Right hindlimb (tissue), 1 donor: ENCODE measurements around the gene CYB561D1.

ENCODE experiments used
- DNase-seq: peaks from one replicate; pipeline ENCODE4 v3.0.0-alpha.2; 2018

Gene CYB561D1

GRCh38 chr1:109482242-109482641, 11.7 kb upstream of the CYB561D1 start:
- no peak for DNase-seq

DNA sequence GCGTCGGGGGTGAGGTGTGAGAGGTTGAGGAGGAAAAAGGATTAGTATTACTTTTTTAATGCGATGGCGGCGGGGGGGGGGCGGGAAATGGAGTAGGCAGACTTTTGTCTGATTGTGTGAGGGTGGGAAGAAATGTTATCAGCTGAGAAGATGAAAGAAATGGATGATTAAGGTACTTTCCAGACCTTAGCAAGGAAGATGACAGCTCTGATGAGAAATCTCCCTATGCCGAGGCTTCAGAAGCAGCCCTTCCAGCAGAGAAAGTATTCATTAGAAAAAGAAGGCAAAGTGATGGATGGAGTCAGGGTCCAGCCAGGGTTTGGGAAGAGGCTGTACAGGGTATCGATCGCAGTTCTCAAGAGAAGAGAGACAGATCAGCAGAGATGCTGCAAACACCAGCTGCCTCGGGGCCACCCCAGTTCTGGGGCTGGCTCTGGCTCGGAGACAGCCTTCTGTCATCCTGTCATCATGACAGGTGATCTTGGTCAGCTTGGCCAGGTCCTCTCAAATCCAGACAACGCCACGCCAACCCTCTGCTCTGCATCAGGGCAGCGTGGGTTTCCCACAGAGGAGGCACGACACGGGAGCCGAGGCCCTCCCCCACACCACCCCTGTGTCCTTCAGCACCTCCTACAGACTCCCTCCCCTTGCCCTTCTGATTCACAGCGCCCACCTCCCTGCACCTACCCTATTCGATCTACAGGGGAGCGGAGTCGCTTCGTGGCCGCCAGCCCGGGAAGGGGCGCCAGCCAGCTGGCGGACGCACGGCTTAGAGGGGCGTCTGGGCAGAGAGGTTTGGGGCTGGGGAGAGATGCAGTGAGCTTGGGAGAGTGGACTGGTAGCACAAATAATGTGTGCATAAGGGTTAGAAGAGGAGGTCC, 10.9 kb upstream of the CYB561D1 start:
- no peak for DNase-seq

DNA sequence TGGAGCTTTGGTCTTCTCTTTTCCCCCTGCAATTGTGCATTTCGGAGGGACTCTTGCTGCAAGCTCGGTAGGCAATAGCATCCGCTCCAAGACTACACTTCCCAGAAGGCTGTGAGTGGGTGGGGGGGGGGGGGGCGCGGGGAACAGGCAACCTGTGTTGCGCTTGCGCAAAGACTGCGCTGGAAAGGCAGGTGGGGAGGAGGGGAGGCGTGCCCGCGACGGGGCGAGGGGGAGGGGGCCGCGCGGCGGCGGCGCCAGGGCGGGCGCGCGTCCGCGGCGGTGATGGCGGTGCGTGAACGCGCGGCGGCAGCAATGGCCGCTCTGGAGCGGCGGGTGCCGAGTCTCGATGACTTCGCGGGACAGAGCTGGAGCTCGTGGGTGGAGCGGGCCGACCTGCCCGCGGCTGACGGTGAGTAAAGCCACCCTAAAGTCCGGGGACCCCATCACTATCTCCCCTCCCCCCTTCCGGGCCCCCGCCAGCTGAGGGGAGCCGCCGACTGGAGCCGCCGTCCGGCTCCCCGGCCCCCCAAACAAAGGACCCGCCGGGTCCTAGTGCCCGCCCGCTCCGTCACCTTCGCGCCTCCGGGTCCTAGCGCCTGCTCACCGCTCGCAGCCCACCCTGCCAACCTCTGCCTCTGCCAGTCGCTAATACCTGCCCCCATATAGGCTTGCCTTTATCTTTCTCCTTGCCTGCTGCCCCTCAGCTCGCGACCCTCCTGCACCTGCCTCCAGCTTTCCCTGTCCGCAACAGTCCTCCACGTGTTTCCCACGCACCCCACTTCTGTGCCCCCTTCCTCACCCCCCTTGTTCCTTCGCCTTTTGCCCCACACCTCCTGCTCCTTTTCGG, 10.0 kb upstream of the CYB561D1 start, which contains the start of gene ATXN7L2:
ATXN7L2 (plus strand) TSS at position 234 of the 847 bp plus-strand sequence; CDS start at position 283, 49 bp downstream.
- DNase-seq = peak; percentile 98

DNA sequence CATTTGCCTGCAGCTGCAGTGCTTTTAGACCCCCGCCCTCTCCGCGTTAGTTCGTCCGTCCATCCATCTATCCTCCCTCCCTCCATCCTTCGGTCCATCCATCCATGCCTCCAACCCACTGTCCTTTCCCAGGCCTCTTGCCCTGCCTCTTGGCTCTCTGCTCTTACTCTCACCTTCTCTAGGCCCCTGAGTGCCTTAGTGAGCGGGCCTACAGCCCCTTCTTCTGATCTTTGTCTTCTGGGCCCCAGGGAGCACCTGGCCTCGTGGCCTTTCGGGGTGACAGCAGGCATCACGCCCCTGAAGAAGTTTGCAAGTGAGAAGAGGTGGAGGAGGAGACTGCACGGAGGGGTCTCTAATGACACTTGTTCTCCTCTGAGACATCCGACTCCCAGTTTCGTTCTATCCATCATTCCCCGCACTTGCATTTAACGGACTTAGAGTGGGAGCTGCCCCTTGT, 9.3 kb upstream of the CYB561D1 start:
- DNase-seq = no peak

DNA sequence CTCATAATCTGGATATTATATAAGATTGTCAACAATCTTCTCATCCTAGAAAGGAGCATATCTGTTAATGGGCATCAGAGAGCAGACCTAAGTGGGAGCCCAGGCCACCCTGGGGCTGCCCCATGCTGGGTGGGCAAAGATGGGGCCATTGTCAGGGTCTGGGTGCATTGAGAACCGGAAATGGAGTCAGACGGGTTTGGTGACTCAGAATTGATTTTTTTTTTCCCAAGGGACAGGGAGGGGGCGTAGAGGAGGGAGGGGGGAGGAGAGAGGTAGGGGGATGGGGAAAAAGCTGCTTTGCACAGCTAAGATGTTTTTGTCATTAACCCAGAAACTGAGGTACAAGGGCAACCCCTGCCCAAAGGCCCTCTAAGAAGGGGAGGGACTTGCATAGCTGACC, 8.9 kb upstream of the CYB561D1 start:
- no peak for DNase-seq

DNA sequence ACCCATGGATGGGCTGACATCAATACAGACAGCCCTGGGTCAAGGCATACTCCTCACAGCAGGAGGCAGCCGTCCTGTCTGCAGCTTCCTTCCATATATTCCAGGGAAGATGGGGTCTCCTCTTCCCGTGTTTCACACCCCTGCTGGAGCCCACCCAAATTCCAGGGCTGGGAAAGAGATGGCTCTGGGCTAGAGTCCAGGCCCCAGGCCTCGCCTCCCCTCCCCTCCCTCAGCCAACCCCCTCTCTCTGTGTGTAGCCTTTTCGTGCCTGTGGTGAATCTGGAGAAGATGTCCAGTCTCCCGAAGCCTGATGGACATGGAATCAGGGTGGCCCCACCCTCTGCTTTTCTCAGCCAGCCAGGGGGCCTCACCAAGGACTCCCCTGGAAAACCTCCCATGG, 6.6 kb upstream of the CYB561D1 start:
- no peak for DNase-seq

DNA sequence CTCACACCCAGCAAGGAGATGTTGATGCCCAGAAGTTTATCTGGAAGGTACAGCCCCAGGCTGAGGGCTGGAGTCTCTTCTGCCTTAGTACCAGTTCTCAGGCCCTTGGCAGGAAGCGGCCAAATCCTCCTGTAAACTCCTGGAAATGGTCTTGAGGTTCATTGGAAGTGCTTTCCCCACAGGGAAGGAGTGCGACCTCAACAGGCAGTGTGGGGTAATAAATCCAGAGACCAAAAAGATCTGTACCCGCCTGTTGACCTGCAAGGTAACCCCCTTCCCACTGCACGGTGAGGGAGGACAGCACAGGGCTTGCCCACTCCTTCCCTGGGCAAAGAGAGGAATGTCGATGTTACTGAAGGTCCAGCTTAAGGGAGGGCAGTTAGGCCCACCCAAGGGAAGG, 5.7 kb upstream of the CYB561D1 start:
- no peak for DNase-seq

DNA sequence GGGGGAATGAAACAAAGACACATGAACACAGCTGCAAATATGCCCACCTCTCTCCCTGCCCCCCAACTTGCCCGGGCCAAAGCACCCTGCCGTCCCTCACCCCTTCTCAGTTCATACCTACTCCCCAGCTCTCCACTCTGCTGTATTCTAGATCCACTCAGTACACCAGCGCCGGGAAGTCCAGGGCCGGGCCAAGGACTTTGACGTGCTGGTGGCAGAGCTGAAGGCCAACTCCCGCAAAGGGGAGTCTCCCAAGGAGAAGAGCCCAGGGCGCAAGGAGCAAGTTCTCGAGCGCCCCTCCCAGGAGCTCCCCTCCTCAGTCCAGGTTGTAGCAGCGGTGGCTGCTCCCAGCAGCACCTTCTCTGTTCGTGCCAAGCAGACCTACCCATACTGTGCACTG, 5.2 kb upstream of the CYB561D1 start:
- DNase-seq = no peak

DNA sequence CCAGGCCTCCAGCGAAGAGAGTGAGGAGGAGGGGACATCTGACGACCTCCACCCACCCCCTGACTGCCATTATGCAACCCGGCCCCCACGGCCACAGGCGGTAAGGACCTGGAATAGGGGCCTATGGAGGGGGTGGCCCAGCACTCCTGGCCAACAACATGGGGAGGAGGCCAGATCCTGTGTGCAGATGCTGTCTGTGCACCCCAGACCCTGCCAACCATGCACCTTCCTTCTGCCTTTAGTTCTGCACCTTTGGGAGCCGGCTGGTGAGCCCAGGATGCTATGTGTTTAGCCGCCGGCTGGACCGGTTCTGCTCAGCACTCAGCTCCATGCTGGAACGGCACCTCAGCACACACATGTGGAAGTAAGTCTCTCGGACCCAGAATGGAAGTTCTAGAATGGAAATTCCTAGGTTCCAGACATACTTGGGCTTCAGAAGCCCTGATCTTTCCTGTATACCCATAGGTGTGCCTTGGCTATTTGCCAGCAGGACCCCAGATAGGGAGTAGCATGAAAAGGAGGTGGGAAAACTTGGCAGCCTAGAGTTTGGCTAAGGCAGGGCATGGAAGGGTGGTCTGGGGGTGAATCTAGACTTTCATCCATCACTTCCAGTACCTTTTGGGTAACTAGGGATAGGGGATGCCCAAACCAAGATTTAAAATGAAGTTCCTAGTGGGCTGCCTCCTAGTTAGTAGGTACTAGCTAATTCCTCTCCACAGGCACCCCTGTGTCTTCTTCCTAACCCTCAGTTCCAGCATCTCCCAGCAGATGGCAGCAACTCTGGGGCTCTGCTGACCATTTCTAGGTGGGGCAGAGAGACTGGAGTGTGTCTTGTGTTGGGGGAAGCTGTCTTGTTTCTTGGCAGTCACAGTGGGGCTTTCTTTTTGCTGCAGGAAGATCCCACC, 3.6 kb upstream of the CYB561D1 start:
- DNase-seq = peak; percentile 75

DNA sequence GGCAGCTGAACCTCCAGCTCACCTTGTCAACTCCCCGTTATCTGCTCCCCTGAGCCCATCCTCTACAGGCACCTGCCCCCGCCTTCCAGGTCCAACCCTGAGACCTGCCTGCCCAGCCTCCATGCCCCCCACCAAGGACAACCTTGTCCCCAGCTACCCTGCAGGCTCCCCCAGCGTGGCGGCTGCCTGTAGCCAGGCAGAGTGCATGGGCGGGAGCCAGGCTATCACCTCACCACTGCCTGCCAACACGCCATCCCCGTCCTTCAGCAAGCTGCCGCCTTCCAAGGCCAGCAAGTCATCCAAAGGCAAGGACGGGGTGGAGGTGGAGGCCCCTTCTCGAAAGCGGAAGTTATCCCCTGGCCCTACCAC, 3.0 kb upstream of the CYB561D1 start:
- DNase-seq = no peak

DNA sequence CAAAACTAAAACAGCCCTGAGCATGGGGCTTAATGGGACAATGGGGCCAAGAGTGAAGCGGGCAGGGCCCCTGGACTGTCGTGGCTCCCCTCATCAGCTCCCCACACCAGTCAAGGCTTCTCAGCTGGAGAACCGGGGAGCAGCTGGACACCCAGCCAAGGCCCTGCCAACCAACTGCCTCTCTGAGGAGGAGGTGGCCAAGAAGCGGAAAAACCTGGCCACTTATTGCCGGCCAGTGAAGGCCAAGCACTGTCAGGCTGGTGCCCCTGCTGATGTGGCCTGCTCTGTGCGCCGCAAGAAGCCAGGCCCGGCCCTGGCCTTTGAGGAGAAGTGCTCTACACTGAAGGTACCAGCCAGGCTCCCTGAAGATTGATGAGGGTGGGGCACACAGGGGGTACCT, 2.5 kb upstream of the CYB561D1 start:
- no peak for DNase-seq

DNA sequence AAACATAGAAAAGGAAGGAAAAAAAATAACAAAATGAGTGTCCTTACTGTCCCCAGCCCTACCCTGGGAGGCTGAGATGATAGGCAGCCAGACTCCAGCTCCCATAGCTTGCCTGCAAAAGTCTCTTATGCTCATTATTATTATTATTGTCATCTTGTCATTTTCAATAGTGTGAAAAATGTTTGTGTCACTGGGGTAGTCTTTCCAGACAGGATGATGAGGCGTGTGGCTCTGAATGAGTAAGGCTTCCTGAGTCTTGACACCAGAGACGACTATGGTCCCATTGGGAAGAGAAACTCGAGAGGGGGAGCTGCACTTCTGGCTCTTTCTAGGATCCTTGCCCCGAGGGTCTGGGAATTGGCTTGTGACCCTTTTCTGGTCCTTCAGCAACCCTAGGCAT, 1.1 kb upstream of the CYB561D1 start:
- no peak for DNase-seq

GRCh38 chr1:109493227-109493626, 667 bp upstream of the CYB561D1 start:
- DNase-seq = no peak

- DNase-seq = no peak
Observed at GRCh38 chr1:109495738-109496137, 1.8 kb downstream of the CYB561D1 start.

GRCh38 chr1:109497449-109498160, 3.7 kb downstream of the CYB561D1 start:
- DNase-seq = no peak

DNA sequence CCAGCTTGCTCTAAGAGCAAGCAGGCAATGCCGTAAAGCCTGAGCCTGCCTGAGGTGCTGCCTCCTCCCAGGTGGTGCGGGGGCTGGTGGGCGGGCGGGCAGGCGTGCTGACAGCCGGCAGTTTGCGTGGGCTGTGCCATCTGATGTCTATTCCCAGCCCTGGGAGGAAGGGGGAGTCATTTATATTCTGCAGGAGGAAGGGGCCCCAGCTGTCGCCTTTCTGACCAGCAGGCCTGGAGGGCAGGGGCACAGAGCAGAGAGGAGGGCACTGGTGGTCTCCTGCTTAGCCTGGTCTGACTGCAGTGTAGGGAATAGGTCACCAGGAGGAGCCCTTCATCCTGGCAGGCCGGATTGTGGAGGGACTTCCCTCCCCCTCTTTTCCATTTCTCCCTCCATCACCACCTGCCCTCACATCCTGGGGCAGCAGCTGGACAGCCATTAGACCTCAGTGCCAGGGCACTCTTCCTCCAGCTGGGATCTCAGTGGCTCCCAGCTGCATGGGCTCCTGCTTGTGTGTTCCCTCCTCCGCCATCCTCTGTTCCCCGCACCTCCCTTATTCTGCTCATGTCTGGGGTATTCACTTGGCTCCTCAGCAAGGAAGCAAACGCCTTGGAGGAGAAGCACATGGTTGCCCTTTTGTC, 4.4 kb downstream of the CYB561D1 start:
- peak; percentile 70 for DNase-seq

DNA sequence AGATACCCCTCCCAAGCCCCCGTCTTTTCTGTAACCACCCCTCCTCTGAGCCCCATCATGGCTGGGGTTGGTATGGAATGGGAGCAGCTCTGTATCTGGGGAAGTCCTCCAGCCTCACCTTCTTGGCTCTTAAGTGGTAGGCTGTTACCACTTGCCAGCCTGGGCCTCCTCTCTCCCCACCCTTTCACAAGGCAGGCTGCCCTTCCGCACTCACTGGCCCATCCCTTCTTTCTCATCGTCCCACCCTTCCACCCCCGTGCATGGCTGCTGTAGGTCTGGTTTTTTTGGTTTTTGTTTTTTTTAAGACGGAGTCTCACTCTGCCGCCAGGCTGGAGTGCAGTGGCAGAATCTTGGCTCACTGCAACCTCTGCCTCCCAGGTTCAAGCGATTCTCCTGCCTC, 5.2 kb downstream of the CYB561D1 start:
- DNase-seq = no peak

DNA sequence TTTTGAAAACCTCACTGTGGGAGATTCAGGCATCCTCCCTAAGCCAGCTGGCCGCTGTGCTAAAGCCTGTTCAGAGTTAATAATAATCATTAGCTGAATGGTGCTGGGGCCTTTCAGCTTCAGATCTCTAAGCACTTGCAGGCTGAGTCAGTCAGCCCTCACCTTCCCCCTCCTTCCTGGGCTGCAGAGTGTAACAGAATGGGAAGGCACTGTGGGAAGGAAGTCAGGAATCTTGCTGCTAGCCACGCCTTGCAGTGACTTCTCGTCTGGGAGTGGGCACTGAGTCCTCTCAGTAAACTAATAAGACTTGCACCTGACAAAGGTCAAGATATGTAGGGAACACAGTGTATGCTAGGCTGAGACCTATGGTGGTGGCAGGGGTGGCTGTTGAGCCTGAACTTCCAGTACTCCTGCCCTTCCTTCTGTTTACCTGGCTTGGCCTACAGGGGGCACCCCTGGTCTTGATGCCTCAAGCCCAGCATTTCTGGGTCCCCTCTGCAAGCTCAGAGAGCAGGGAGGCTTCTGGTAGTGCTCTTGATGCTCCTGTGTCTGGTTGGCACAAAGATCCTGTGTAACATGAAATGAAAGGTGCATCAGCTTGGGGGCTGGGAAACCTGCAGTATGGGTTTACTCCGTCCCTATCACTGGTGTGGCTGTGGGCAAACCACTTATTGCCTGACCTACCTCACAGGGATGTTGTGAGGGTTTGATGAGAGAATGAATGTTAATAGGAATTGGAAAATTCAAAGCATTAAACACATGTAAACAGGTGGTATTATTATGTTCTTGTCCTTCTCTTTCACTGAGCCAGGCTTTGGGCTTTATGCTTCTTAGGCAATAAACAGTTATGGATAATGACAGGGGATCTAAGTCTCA, 6.0 kb downstream of the CYB561D1 start:
- no peak for DNase-seq

- DNase-seq = no peak
Observed at GRCh38 chr1:109500941-109501381, 7.1 kb downstream of the CYB561D1 start.

DNA sequence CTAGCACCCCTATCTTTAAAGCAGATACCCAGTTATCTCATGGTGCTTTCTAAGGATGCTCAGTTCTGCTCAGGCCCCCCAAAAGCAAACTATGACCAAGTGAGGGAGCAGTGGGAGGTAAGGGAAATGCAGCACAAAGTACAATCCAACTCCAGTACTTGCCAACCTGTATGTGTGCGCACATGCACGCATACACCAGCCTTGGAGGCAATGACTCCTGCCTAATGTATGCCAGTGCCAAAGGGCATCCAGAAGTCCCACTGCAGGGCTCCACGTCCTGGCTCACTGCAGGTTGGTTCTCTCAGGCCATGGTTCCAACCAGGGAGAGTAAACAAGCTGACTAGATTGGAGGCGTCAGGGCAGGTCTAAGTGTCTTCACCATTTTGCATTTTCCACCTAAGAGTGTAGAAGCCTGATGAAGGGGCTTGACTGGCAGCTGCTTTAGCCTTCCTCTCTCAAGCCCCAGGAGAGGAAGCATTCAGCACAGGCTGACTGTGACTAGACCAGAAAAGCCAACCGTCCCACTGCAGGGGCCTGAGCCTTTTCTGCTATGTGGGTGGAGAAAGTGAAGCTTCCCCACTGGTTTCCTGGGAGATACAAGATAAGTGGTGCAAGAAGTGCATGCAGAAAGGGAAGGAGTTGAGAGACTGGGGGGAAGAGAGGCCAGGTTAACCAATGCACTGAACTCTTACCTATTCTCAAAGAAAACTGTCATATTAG, 7.9 kb downstream of the CYB561D1 start:
- no peak for DNase-seq
